IPS-18a (cell line): ENCODE data around the gene PRKCA.
"Not testable (repeated sequence)": the region's sequence is repeated elsewhere in the genome, so short reads cannot be mapped to it uniquely, and the experiment has no call there.

ENCODE experiments used
- H3K27ac ChIP-seq: one replicate; pipeline ENCODE4 v1.5.1; 2013; ENCODE audit warnings: low read length
- H3K27me3 ChIP-seq: one replicate; pipeline ENCODE4 v1.6.1; 2013; ENCODE audit warnings: mild to moderate bottlenecking, low read length; ENCODE audit not compliant: control insufficient read depth, insufficient read depth
- H3K36me3 ChIP-seq: one replicate; pipeline ENCODE4 v1.6.1; 2013; ENCODE audit warnings: low read depth, low read length; ENCODE audit not compliant: control insufficient read depth
- H3K4me1 ChIP-seq: one replicate; pipeline ENCODE4 v1.6.1; 2013; ENCODE audit warnings: low read depth, low read length; ENCODE audit not compliant: control insufficient read depth
- H3K4me3 ChIP-seq: one replicate; pipeline ENCODE4 v1.5.1; 2013; ENCODE audit warnings: low read length
- H3K9ac ChIP-seq: one replicate; pipeline ENCODE4 v1.6.1; 2013; ENCODE audit warnings: mild to moderate bottlenecking, low read length, moderate library complexity
- H3K9me3 ChIP-seq: one replicate; pipeline ENCODE4 v1.6.1; 2013; ENCODE audit warnings: low read depth, low read length; ENCODE audit not compliant: control insufficient read depth

PRKCA gene

DNA sequence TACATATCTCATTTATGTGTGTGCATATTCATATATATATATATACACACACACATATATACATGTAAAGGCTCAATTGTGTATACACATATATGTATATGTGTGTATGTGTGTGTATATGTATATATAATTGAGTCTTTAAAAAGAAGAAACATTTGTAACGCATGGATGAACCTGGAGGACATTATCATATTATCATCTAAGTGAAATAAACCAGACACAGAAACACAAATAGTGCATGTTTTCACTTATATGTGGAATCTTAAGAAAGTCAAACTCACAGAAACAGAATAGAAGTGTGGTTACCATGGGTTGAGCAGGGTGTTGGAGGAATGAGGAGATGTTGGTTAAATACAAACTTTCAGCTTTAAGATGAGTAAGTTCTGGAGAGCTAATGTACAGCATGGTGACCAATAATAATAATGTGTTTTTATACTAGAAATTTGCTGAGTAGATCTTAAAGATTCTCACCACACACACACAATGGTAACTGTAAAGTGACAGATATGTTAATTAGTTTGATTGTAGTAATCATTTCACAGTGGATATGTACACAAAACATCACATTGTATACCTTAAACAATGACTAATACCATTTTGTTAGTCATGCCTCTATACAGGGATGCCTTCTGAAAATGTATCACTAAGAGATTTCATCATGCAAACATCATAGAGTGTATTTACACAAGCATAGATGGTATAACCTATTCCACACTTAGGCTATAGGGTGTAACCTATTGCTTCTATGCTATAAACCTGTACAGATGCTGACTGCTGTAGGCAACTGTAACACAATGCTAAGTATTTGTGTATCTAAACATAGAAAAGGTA is 399.9 kb downstream of the PRKCA start:
- Histone ChIP-seq H3K36me3 (no peaks in the 10 kb centered on the region), H3K9me3 (no peaks in the 10 kb centered on the region), H3K4me3 (no peak overlapping the region), H3K4me1 (no peaks in the 10 kb centered on the region), H3K27ac (no peak overlapping the region), H3K27me3 (no peaks in the 10 kb centered on the region), H3K9ac (no peak overlapping the region)

DNA sequence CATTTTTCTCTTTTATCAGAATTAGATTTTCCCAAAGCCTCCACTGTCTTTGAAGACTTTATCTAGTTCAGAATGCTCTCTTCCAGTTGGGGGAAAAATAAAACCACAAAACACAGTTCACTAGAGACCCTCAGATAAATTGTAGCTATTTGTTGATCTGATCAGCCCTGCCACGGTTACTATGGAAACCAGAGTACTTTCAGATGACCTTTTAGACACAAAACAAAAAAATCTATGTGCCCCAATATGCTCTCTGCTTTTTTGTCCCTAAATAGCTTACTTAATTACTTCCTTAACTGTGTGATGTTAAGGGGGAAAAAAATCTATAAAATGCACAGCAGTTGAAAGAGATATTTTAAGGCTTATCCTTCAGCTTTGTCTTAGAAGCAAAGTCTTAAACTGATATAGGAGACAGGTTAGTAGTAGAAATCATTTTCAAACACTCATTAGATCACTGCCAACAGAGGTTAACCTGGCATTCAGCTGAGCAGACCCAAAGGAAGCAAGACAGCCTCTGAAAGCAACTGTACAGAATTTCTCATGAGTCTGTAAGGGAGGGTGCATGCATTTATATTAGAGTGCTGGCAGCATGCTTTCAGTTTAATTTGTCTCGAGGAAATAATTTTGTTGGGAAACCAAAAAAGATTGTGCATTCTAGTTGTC is 402.6 kb downstream of the PRKCA start:
- Histone ChIP-seq H3K9me3 (no peaks in the 10 kb centered on the region), H3K27me3 (no peaks in the 10 kb centered on the region), H3K4me1 (no peaks in the 10 kb centered on the region), H3K9ac (no peak overlapping the region), H3K4me3 (no peak overlapping the region), H3K27ac (no peak overlapping the region), H3K36me3 (no peaks in the 10 kb centered on the region)

DNA sequence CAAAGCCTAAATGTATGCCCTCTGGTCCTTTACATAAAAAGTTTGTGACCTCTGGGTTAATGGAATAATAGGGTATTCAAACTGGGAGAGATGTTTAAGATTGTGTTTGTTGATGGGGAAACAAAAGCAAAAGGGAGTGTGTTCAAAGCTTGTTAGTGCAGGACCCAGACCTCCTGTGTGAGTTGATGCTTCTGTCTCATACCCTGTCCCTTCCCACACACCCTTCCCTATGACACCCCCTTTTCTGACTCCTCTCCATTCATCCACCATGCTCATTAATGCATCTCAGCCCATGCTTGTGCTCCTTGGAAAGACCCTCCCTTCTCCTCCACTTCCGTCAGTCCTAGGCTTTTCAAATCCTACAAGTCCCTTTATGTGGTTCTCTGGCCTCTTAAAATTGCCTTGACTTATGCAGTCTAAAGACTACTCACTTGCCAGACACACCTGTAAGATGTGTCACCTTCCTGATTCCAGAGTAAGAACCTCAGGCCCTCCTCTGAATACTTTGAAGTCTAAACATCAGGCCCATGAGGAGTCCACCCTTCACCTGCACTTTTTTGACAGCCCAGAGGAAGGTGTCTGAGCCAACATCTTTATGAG is 404.5 kb downstream of the PRKCA start:
- Histone ChIP-seq H3K4me1 (peaks cover 9% of the 10 kb centered on the region), H3K27me3 (no peaks in the 10 kb centered on the region), H3K9me3 (no peaks in the 10 kb centered on the region), H3K36me3 (no peaks in the 10 kb centered on the region), H3K9ac (no peak overlapping the region), H3K27ac (no peak overlapping the region), H3K4me3 (no peak overlapping the region)

DNA sequence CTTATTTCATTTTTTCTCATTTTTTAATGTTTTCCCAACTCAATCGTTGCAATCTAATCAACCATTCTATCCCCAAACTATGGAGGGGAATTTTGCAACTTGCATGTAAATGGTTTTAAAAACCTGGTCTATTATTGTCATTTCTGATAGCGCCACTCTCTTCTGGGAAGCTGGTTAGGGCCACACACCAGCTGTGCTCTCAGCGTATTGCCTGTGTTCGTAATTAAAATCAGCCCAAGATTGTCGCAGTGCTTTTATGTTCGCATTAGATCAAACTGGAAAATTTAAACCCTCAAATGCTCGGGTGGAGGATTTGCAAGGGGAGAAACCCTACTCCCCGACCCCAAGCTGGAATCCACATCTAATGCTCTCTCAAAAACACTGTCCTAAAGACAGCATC is 409.0 kb downstream of the PRKCA start:
- Histone ChIP-seq H3K36me3 (no peaks in the 10 kb centered on the region), H3K4me3 (no peak overlapping the region), H3K27ac (no peak overlapping the region), H3K9ac (no peak overlapping the region), H3K9me3 (no peaks in the 10 kb centered on the region), H3K4me1 (peaks cover 26% of the 10 kb centered on the region), H3K27me3 (no peaks in the 10 kb centered on the region)

DNA sequence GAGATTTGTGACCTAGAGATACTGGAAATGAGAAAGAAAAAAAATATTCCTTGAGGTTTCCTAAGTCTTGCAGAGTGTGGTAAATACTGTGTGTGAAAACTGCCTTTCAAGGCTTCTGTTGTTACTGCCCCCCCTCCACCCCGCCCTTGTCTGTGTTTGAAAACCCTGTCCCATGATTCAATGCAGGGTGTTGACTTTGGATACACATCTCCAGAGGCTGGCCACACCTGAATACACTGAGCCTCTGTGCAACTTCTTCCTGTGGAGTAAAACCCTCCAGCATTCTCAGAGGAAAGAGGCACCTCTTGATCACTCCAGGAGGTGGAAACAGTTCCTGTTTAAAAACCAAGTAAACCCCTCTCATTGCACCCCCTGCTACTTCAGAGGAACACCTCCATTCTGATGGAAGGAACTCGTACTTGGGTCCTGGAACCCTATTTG is 409.5 kb downstream of the PRKCA start:
- Histone ChIP-seq H3K9ac (no peak overlapping the region), H3K27me3 (no peaks in the 10 kb centered on the region), H3K36me3 (no peaks in the 10 kb centered on the region), H3K4me1 (peaks cover 26% of the 10 kb centered on the region), H3K4me3 (no peak overlapping the region), H3K27ac (no peak overlapping the region), H3K9me3 (no peaks in the 10 kb centered on the region)

DNA sequence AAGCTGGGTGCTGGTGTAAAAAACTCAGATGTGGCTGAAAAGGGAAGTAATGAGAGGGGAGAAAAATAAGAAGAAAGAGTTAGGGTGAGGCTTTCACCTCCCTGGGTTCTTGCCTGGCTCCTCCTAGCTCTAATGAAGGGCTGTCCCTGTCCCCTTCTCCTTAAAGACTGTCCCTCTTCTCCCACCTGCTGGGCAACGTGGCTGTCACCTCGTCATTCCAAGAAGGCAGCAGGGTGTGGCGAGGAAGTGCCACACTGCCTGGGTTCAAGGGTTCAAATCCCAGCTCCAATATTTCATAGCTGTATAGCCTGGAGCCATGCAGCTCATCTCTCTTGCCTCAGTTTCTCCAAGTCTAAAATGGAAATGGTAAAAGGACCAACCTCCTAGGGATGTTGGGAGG is 410.0 kb downstream of the PRKCA start:
- Histone ChIP-seq H3K9me3 (no peaks in the 10 kb centered on the region), H3K36me3 (no peaks in the 10 kb centered on the region), H3K27ac (no peak overlapping the region), H3K27me3 (no peaks in the 10 kb centered on the region), H3K9ac (no peak overlapping the region), H3K4me3 (no peak overlapping the region), H3K4me1 (peaks cover 26% of the 10 kb centered on the region)

DNA sequence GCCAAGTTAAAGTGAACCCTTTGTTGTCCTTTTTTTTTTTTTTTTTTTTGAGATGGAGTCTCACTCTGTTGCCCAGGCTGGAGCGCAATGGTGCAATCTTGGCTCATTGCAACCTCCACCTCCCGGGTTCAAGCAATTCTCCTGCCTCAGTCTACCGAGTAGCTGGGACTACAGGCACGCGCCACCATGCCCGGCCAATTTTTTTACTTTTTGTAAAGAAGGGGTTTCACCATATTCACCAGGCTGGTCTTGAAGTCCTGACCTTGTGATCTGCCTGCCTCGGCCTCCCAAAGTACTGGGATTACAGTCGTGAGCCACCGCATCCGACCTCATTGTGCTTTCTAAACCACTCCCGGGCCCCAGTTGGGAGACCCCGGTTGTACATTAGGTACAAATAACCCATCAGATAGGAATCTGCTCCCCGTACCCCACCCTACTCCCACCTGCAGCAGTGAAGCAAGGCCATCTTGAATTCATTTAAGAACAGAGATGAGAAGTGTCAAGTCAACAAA is 410.7 kb downstream of the PRKCA start:
- H3K27me3 ChIP-seq, H3K4me3 ChIP-seq, H3K9ac ChIP-seq, H3K36me3 ChIP-seq, H3K27ac ChIP-seq, H3K9me3 ChIP-seq: not testable (repeated sequence)
- H3K4me1 ChIP-seq, result peaks cover 26% of the 10 kb centered on the region

DNA sequence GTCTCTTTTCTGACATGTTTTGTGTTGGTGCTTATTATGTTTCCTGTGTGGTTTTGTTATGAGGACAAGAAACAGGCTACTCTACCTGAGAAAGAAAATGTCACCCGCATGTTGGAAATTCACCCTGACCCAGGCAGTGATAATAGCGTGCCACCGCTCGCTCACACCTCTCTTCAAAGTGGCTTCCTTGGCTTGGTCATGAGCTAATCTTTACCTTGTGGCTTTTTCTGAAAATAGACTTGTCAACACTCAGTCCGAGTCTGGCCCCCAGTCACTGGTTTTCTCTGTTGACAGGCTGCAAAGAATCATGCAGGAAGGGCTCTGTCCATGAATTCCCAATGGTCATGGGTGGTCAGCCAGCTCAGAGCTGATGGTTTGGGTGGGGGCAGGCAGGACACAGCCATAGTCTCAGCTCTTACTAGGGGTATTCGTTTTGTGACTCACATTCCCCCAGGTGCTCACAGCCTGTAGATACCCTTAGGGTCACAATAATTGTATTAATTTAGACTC is 411.2 kb downstream of the PRKCA start:
- H3K27me3 ChIP-seq, result no peaks in the 10 kb centered on the region
- H3K36me3 ChIP-seq, result no peaks in the 10 kb centered on the region
- H3K27ac ChIP-seq, result no peak overlapping the region
- no peak overlapping the region for H3K4me3 ChIP-seq
- H3K9me3 ChIP-seq, result no peaks in the 10 kb centered on the region
- H3K9ac ChIP-seq, result no peak overlapping the region
- H3K4me1 ChIP-seq, result peaks cover 26% of the 10 kb centered on the region

DNA sequence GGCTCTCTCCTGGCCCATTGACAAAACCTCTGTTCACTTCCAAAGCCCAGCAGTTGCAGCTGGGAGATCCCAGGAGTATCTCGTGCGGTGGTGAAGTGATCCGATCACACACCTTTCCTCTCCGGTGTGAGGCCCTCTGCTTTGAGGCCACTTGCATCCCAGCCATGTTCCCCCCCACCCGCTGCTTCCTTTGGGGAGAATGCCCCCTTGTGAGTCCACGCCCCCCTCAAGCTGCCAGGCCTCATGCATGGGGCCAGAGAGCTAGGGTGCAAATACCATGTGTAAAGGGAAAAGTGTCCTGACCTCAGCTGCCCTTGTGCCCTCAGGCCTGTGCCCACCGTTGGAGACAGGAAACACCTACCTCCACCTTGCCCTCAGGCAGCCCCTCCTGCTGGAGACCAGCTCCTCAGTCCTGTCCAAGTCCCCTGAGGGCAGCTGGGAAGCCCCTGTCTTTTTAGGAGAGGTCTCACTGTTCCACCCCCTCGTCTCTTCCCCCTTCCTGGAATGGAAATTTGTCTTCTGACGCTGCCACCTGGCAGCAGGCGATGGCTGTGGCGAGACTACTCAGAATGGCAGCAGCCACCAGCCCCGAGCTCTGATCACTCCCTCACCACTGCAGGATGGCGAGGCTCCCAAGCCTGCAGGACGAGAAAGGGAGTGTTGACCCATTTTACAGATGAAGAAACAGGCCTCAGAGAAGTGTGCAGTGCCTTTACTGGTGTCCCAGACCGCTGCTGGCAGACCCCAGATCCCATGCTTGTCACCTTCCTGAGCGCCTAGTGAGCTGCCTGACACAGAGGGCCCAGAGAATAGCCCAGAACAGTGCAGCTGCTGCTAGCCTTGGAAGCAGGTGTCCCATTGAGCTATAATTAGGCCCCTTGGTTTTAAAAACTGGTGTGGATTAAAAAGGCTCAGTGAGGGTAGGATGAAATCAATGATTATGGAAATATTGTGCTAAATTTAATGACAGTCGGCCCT is 411.9 kb downstream of the PRKCA start:
- no peaks in the 10 kb centered on the region for H3K36me3 ChIP-seq
- no peak overlapping the region for H3K9ac ChIP-seq
- H3K27me3 ChIP-seq, result no peaks in the 10 kb centered on the region
- H3K9me3 ChIP-seq, result no peaks in the 10 kb centered on the region
- no peak overlapping the region for H3K27ac ChIP-seq
- H3K4me3 ChIP-seq, result no peak overlapping the region
- H3K4me1 ChIP-seq, result peaks cover 26% of the 10 kb centered on the region

DNA sequence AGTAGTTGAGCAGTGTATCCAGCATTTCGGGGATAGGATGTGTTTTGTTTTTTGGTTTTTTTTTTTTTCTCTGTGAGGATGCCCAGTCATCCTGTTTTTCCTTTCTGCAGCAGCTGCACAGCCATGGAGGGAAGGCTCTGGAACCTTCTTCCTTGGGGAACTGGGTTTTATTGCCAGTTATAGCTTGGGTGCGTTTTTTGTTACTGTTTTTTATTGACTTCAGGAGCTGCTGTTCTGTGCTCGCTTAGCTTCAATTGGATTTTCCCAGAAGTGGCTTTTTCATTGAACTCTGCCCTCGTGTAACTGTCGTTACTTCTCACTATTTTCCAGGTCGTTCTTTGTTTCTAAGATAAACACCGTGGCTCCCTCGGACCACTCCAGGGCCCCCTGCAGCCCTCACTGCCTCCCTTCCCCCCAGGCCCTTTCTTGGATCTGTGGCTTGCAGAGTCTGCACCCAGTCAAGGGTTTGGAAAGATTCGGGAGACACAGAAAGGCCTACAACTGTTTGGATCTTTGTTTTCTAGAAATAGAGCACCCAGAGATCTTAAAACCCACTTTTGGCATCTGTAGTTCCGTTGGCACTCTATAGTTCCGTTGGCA is 412.8 kb downstream of the PRKCA start:
- no peak overlapping the region for H3K4me3 ChIP-seq
- H3K9ac ChIP-seq, result no peak overlapping the region
- H3K36me3 ChIP-seq, result no peaks in the 10 kb centered on the region
- H3K27ac ChIP-seq, result no peak overlapping the region
- H3K4me1 ChIP-seq, result peaks cover 26% of the 10 kb centered on the region
- H3K9me3 ChIP-seq, result no peaks in the 10 kb centered on the region
- H3K27me3 ChIP-seq, result no peaks in the 10 kb centered on the region
